ENCODE data around the gene EMC9.

GRCh38 chr14:24156840-24157239, 15.4 kb upstream of the EMC9 start:
- no peak for TF ChIP-seq CTCF (conservative IDR thresholded peaks at IDR 0.05)
- no peak for TF ChIP-seq EZH2 (IDR thresholded peaks at IDR 0.05; ENCODE audit: low read depth)

All from PC-9 (cell line).